T-helper 22 cell (primary cell): ENCODE measurements around the gene DNM3.

Source experiments
- DNase-seq: peaks from one replicate; pipeline ENCODE4 v3.0.0-alpha.2; 2020; ENCODE audit warnings: low read depth

The DNM3 gene

GRCh38 chr1:172140591-172140990, 299.3 kb downstream of the DNM3 start:
- no peak for DNase-seq

- no peak for DNase-seq
Measured at GRCh38 chr1:172141341-172141881, 300.1 kb downstream of the DNM3 start.

GRCh38 chr1:172142324-172142723, 301.0 kb downstream of the DNM3 start:
- DNase-seq = no peak

GRCh38 chr1:172143384-172144055, 302.2 kb downstream of the DNM3 start:
- DNase-seq = no peak

- DNase-seq = no peak
Measured at GRCh38 chr1:172144445-172145061, 303.3 kb downstream of the DNM3 start.

- no peak for DNase-seq
Measured at GRCh38 chr1:172145231-172145651, 303.9 kb downstream of the DNM3 start.

GRCh38 chr1:172145656-172146055, 304.4 kb downstream of the DNM3 start:
- DNase-seq = no peak

GRCh38 chr1:172146141-172146850, 305.0 kb downstream of the DNM3 start:
- no peak for DNase-seq

- DNase-seq = no peak
Measured at GRCh38 chr1:172147541-172147940, 306.2 kb downstream of the DNM3 start.

- DNase-seq = no peak
Measured at GRCh38 chr1:172148213-172148612, 306.9 kb downstream of the DNM3 start.

GRCh38 chr1:172148707-172149106, 307.4 kb downstream of the DNM3 start:
- DNase-seq = no peak

GRCh38 chr1:172149346-172149745, 308.0 kb downstream of the DNM3 start:
- no peak for DNase-seq

GRCh38 chr1:172154551-172154950, 313.3 kb downstream of the DNM3 start:
- DNase-seq = no peak

GRCh38 chr1:172155766-172156165, 314.5 kb downstream of the DNM3 start:
- no peak for DNase-seq

GRCh38 chr1:172162236-172162635, 320.9 kb downstream of the DNM3 start:
- DNase-seq = no peak

GRCh38 chr1:172163498-172164215, 322.4 kb downstream of the DNM3 start:
- no peak for DNase-seq

GRCh38 chr1:172165403-172165802, 324.1 kb downstream of the DNM3 start:
- DNase-seq = no peak

GRCh38 chr1:172167796-172168596, 326.7 kb downstream of the DNM3 start:
- DNase-seq = no peak

- DNase-seq = no peak
Measured at GRCh38 chr1:172168597-172168872, 327.2 kb downstream of the DNM3 start.

GRCh38 chr1:172169836-172170235, 328.5 kb downstream of the DNM3 start:
- no peak for DNase-seq

GRCh38 chr1:172172352-172172831, 331.1 kb downstream of the DNM3 start:
- DNase-seq = no peak

- DNase-seq = no peak
Measured at GRCh38 chr1:172176206-172176605, 334.9 kb downstream of the DNM3 start.
